HUES48 (cell line): ENCODE results near the gene TCF25.

Source experiments
- H3K27ac ChIP-seq: one replicate; pipeline ENCODE4 v1.7.0; 2013; ENCODE audit warnings: low read depth, low read length, inconsistent platforms
- H3K27me3 ChIP-seq: 2 replicates; pipeline ENCODE4 v1.6.1; 2013; ENCODE audit warnings: mild to moderate bottlenecking, low read length; ENCODE audit not compliant: control insufficient read depth, insufficient read depth
- H3K36me3 ChIP-seq: 2 replicates; pipeline ENCODE4 v1.6.1; 2013; ENCODE audit warnings: low read length; ENCODE audit not compliant: control insufficient read depth, insufficient read depth
- H3K4me1 ChIP-seq: 2 replicates; pipeline ENCODE4 v1.6.1; 2013; ENCODE audit warnings: mild to moderate bottlenecking, low read length; ENCODE audit not compliant: control insufficient read depth, insufficient read depth
- H3K4me3 ChIP-seq: 2 replicates; pipeline ENCODE4 v1.5.1; 2013; ENCODE audit warnings: mild to moderate bottlenecking, low read depth, low read length
- H3K9ac ChIP-seq: 2 replicates; pipeline ENCODE4 v1.6.1; 2013; ENCODE audit warnings: mild to moderate bottlenecking, low read depth, low read length, moderate library complexity
- H3K9me3 ChIP-seq: 2 replicates; pipeline ENCODE4 v1.6.1; 2013; ENCODE audit warnings: low read length; ENCODE audit not compliant: control insufficient read depth, insufficient read depth

Gene TCF25

DNA sequence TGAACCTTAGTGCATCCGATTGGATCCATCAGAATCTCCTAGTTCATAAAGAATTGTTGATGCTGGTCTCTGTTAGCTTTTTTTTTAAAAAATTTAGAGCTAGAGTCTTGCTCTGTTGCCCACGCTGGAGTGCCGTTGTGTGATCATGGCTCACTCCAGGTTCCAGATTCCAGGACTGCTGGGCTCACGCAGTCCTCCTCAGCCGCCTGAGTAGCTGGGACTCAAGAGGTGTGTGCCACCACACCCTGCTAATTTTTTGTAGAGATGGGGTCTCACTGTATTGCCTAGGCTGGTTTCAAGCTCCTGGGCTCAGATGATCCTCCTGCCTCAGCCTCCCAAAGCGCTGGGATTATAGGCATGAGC lies 8.0 kb downstream of the TCF25 start:
- Histone ChIP-seq H3K4me3 (no peak overlapping the region), H3K27ac (no peak overlapping the region), H3K27me3 (no peaks in the 10 kb centered on the region), H3K36me3 (peaks cover 49% of the 10 kb centered on the region), H3K4me1 (no peaks in the 10 kb centered on the region), H3K9ac (no peak overlapping the region), H3K9me3 (no peaks in the 10 kb centered on the region)

- H3K4me1 ChIP-seq: no peaks in the 10 kb centered on the region
- no peaks in the 10 kb centered on the region for H3K9me3 ChIP-seq
- peaks cover 63% of the 10 kb centered on the region for H3K36me3 ChIP-seq
- H3K27me3 ChIP-seq: no peaks in the 10 kb centered on the region
- H3K4me3 ChIP-seq: no peak overlapping the region
- no peak overlapping the region for H3K27ac ChIP-seq
- H3K9ac ChIP-seq: no peak overlapping the region
These were observed 10.1 kb downstream of the TCF25 start for GRCh38 chr16:89883346-89884040.

GRCh38 chr16:89884041-89884421 lies 10.6 kb downstream of the TCF25 start:
- no peak overlapping the region for H3K9ac ChIP-seq
- H3K27ac ChIP-seq: no peak overlapping the region
- H3K36me3 ChIP-seq: peaks cover 59% of the 10 kb centered on the region
- H3K9me3 ChIP-seq: no peaks in the 10 kb centered on the region
- no peaks in the 10 kb centered on the region for H3K27me3 ChIP-seq
- no peak overlapping the region for H3K4me3 ChIP-seq
- H3K4me1 ChIP-seq: no peaks in the 10 kb centered on the region

DNA sequence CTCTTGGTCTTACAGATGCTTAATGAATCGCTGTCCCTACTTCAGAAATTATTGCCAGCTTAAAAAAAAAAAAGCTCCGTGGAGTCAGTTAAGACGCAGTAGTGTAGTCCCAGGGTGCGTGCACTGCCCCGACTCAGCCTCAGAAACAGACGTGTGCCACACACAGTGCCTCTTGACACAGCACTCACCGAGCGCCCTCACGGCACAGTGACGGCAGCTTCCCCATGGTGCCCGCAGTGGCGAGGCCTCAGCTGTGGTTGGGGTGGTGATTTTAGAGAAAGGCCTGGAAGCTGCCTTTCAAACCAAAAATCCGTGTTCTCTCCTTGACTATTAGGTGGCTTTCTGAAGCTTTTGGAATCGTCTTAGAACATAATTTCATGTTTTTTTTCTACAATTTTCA lies 13.9 kb downstream of the TCF25 start:
- Histone ChIP-seq H3K9ac (no peak overlapping the region), H3K4me1 (no peaks in the 10 kb centered on the region), H3K36me3 (peaks cover 71% of the 10 kb centered on the region), H3K9me3 (no peaks in the 10 kb centered on the region), H3K4me3 (no peak overlapping the region), H3K27ac (no peak overlapping the region), H3K27me3 (no peaks in the 10 kb centered on the region)

DNA sequence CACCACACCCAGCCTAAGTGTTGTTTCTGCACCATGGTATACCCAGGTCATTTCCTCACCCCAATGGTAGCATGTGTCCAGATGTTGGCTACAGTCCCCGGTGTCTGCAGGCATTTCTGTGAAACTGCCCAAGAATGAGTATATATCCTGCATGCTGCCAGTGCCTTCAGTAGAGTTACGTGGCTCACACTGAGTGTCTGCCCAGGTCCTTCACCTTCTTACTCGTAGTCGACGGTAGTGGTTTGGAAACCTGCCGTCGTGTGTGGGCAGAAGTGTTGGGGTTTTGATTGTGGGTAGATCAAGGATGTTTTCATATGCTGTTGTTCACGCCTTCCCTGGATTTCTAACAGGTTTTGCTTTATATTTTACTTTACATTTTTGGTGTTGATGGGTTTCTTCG lies 16.8 kb downstream of the TCF25 start:
- Histone ChIP-seq H3K36me3 (peaks cover 75% of the 10 kb centered on the region), H3K27ac (no peak overlapping the region), H3K9ac (no peak overlapping the region), H3K4me3 (no peak overlapping the region), H3K27me3 (no peaks in the 10 kb centered on the region), H3K9me3 (no peaks in the 10 kb centered on the region), H3K4me1 (no peaks in the 10 kb centered on the region)

DNA sequence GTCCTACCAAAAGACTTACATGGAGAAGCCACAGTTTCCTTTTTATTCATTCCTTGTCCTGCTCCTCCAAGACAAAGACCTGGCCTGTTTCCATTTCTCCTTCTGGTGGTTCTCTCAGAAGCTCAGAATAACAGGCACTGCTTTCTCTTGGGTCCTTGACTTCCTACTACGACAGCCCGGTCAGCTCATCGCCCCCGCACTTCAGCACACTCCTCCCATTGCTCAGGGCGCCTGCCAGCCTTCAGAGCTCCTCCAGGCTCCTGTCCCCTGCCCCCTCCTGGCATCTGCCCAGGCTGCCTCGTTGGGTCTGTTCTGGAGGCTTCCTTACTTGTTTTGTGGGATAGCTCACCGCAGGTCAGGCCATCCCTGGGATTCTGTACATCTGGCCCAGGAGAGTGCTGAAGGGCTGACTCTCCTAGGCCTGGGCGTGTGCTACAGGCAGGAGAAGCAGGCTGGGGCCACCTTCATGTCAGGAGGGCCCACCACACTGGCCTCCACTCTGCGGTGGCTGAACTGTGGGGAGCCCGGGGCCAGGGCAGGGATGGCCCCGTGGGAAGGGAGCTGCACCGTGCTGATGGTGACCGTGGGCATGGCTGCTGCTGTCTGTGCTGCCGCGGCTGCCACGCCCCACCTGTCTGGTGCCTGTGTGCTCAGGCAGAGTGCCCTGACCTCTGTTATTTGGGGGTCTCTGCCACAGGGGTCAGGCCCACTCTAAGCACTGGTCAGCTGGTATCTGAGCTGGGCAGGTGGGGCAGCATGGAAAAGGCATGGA lies 17.7 kb downstream of the TCF25 start:
- Histone ChIP-seq H3K27me3 (no peaks in the 10 kb centered on the region), H3K4me3 (no peak overlapping the region), H3K27ac (no peak overlapping the region), H3K4me1 (no peaks in the 10 kb centered on the region), H3K9ac (no peak overlapping the region), H3K9me3 (no peaks in the 10 kb centered on the region), H3K36me3 (peaks cover 76% of the 10 kb centered on the region)

DNA sequence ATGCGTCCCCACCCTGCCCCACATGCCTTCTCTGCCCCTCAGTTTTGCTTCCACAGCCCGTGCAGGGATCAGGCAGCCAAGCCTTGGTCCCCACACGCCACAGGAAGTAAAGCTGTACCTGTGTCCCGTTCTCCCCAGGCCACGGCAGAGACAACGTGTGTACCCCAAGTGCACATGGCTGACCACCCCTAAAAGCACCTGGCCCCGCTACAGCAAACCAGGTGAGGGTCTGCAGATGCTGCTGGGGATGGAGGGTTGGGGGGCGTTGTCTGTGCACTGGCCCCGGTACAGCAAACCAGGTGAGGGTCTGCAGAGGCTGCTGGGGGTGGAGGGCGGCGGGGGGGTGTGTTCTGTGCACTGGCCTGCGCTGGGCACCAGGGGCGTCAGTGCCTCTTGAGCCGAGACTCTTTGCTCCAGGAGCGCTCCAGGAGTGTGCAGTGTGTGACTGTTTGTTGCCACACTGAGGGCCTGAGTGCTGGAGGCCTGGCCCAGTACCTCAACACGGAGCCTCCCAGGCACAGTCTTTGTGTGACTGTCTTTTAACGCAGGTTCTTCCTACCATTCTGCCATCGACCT lies 18.8 kb downstream of the TCF25 start:
- H3K9ac ChIP-seq: no peak overlapping the region

DNA sequence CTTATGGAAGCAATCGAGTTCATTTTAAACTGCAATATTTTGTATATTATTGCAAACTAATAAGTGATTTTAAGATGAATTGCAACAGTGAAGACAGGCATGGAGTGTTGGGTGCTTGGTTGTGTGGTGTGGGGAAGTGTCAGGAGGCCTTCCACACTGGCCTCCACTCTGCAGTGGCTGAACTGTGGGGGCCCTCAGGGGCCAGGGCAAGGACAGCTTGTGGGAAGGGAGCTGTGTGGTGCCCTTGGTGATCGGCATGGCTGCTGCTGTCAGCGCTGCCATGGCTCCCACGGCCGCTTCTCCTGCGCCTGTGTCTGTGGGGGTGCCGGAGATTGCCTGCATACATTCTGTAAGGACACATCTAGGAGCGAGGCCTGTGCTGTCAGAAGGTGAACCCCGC lies 19.2 kb downstream of the TCF25 start:
- H3K27me3 ChIP-seq: no peaks in the 10 kb centered on the region
- H3K9ac ChIP-seq: no peak overlapping the region
- H3K9me3 ChIP-seq: no peaks in the 10 kb centered on the region
- no peaks in the 10 kb centered on the region for H3K4me1 ChIP-seq
- no peak overlapping the region for H3K27ac ChIP-seq
- H3K36me3 ChIP-seq: peaks cover 79% of the 10 kb centered on the region
- H3K4me3 ChIP-seq: no peak overlapping the region

More for the DNA sequence above, 18.8 kb downstream of the TCF25 start:
- Histone ChIP-seq H3K36me3 (peaks cover 79% of the 10 kb centered on the region), H3K4me1 (no peaks in the 10 kb centered on the region), H3K9me3 (no peaks in the 10 kb centered on the region), H3K27ac (no peak overlapping the region), H3K4me3 (no peak overlapping the region), H3K27me3 (no peaks in the 10 kb centered on the region)

- H3K36me3 ChIP-seq: peaks cover 78% of the 10 kb centered on the region
- no peak overlapping the region for H3K27ac ChIP-seq
- no peak overlapping the region for H3K4me3 ChIP-seq
- no peaks in the 10 kb centered on the region for H3K9me3 ChIP-seq
- no peaks in the 10 kb centered on the region for H3K4me1 ChIP-seq
- H3K9ac ChIP-seq: no peak overlapping the region
- H3K27me3 ChIP-seq: no peaks in the 10 kb centered on the region
These were observed 20.5 kb downstream of the TCF25 start for GRCh38 chr16:89893642-89894548.

DNA sequence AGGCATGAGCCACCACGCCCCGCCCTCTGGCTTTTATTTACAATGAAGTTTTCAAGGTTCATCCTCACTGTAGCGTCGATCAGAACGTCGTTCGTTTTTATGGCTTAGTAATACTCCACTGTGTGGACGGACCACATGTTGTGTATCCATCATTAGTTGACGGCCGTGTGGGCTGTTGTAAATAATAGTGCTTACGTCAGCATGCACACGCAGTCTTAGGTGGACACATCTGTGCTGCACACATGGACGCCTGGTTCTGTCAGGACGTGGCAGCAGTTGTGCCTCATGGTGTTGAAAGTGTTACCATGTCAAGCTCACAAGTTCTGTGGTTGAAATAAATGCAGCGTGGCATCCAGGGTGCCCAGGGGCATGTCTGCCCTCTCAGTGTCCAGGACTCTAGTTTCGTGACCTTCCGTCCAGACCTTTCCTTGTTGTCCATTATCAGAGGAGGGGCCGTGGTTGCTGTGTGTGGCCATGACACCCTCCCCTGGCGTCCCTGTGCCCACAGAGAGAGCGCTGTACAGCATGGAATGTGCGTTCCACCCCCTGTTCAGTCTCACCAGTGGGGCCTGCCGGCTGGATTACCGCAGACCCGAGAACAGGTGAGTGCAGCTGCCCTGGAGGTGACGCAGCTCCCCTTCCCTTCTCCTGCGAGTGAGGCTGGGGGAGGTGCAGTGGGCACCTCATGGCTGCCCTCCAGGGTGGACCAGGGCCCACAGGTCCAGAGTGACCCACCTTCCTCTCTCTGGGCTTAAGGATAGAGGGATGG lies 22.3 kb downstream of the TCF25 start:
- Histone ChIP-seq H3K9ac (no peak overlapping the region), H3K27me3 (no peaks in the 10 kb centered on the region), H3K27ac (no peak overlapping the region), H3K4me1 (no peaks in the 10 kb centered on the region), H3K9me3 (no peaks in the 10 kb centered on the region), H3K4me3 (no peak overlapping the region), H3K36me3 (peaks cover 81% of the 10 kb centered on the region)
